GM21529 (cell line): ENCODE data around the gene ZBTB6.

ENCODE experiments used
- ATAC-seq: cut with Tn5 transposase; IDR thresholded peaks from one replicate; pipeline ENCODE4 v1.9.1; 2021; ENCODE audit not compliant: unreplicated experiment

The ZBTB6 gene

DNA sequence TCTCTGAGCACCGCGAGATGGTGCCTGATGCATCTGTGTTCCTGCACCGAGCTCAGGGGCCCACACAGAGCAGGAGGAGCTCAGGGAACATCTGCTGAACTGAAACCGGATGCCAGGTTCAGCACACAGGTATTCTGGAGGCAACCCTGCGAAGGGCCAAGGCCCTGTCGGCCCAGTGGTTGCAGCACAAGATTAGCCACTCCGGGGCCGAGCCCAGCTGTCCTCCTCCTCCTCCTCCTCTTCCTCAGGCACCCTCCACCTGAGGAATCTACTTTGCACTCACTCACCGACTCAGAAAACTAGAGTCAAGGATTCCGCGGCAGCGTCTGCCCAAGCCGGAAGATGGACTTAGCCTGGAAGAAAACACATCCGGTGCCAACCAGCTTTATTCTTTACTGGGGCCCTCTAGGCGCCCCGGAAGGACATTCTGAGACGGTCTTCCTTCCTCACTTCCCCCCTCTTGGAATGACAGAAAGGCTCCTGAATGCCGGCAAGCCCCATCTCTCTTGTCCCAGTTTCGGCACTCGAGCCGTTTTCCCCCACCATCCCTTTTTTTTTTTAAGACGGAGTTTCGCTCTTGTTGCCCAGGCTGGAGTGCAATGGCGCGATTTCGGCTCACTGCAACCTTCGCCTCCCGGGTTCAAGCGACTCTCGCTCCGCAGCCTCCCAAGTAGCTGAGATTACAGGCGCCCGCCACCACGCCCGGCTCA is at the start of gene ZBTB6:
TSS of gene ZBTB6 (minus strand) at position 360 of the 710 bp plus-strand sequence. CDS start 1,251 bp downstream, outside the sequence.
- peak; percentile 98 for ATAC-seq

GRCh38 chr9:122961139-122961538 is 48.0 kb upstream of the ZBTB6 start:
- no peak for ATAC-seq

GRCh38 chr9:122955961-122956360 is 42.8 kb upstream of the ZBTB6 start:
- ATAC-seq, result no peak

- ATAC-seq, result no peak
Observed at GRCh38 chr9:122954253-122954691, 41.1 kb upstream of the ZBTB6 start.

DNA sequence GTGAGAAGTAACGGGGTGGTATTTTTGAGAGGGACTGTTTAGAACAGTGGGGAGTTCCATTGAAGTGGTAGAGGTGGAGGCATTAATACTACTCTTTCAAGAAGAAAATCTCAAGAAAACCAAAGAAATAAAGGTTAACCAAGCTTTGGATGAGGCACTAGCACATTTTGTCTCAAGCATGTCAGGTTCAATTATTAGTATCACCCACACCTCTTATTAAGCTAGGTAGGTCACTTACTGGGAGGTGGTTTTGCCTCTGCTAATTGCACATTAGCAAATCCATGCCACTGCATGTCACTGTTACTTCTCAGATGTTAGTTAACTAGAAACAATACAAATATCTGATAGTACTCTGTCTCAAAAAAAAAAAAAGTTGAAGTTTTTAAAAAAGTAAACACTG is 37.9 kb upstream of the ZBTB6 start:
- no peak for ATAC-seq

GRCh38 chr9:122950263-122950662 is 37.1 kb upstream of the ZBTB6 start:
- ATAC-seq, result no peak

- ATAC-seq, result no peak
Observed at GRCh38 chr9:122949696-122950095, 36.6 kb upstream of the ZBTB6 start.

- no peak for ATAC-seq
Observed at GRCh38 chr9:122948313-122948712, 35.2 kb upstream of the ZBTB6 start.

GRCh38 chr9:122946461-122947005 is 33.4 kb upstream of the ZBTB6 start:
- no peak for ATAC-seq

DNA sequence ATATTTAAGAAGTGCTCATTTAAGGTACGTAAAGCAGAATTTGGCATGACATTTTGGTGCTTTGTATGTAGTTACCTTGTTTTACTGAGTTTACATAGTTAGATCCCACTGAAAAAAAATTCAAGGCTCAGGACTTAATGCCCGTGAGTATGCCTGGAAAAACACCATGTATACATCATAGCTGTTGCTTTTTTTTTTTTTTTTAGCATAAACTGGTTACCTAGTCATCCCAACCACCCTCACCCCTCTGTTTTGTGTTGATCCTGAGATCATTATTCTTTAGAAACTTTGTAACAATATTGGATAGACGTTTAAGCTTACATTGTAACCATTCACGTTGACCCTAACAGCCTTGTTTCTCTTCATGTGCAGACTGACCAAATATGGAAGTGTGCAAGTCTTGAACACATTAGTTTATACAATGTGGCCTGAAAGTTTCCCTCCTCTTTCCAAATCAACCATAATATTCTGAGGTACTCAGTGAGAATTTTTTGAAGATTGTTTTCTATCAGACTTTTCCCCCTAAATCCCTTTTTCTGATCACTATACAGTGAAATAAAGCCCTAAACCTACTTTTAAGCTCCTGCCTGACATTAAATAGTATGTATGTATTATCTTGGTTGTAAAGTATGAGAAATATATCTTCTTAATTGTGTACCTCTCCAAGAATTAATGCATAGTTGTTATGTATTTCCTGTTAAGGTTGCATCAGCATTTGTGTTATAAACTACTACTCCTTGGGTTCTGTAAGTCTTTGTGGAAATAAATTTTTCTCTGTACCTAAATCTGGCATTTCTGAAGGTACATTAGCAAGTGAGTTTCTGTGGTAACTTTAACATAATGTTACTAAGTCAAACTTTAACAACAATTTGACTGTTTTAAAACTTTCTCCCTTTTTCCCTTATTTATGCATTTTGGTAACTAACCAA is 32.1 kb upstream of the ZBTB6 start:
- ATAC-seq, result no peak

DNA sequence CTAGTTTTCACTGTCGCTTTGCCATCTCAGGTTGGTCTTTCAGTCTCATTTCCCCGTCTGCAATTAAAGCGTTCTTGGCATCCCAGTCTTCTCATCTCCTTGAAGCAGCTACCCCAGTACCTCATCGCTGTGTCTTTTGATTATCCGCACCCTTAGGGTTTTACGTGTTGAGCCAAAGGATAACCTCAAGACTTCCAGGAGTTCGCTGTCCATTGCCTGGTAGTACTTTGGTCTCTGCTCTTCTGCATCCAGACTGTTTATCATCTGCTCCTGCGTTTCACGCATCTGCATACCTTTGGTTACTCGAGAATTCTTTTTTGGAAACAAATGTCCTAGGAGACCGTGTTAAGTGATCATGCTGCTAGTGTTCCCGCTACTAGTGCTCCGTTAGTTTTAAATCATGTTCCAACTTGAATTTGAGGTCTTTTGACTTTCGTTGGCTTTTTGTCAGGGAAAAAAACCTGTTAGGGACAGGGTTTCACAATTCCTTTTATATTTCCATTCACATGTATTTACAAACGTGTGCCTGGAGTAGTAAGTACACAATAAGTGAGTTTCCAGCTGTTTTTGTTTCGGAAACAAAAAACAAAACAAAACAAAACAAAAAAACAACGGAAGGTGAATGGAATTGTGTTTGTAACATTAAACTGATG is 28.6 kb upstream of the ZBTB6 start:
- ATAC-seq, result no peak

GRCh38 chr9:122940749-122941581 is 27.8 kb upstream of the ZBTB6 start, which contains the start of gene RABGAP1:
Gene RABGAP1 (plus strand): TSS chr9:122941020. CDS start chr9:122957060, 16,040 bp downstream.
- peak; percentile 98 for ATAC-seq

GRCh38 chr9:122940454-122940748 is 27.3 kb upstream of the ZBTB6 start:
- ATAC-seq, result no peak

DNA sequence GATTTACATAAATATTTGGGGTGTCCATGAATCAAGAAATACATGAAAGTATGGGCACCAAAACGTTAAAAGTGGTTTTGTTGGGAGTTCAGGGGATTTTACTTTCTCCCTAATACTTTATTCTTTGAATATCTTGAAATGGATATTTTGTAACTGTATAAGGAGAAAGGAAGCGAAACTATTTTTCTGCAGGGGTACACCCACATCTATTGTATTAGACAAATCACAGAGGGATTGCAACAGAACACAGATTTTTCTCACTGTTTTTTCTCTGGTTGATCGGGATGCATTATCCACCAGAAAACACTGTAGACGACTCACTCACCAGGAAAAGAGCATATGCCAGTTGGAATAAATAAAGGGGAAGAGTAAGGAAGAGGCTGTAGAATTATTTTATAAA is 26.5 kb upstream of the ZBTB6 start:
- ATAC-seq, result no peak

DNA sequence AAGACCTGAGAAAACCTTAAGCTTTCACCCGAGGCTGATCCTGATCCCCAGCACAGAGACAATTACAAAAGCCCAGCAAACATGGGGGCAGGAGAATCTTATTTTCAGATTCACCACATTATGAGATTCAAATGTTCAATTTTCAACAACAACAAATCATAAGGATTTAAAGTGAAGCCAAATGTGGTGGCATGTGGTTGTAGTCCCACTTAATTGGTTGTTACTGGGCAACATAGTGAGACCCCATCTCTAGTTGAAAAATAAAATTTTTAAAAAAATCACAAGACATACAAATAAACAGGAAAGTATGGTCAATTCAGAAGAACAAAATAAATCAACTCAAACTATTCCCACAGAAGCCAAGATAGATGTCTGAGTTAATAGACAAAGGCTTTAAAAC is 23.8 kb upstream of the ZBTB6 start:
- no peak for ATAC-seq

GRCh38 chr9:122936464-122936863 is 23.3 kb upstream of the ZBTB6 start:
- no peak for ATAC-seq

GRCh38 chr9:122931226-122932121 is 18.4 kb upstream of the ZBTB6 start, which contains the start of gene ZBTB26:
Gene ZBTB26 (minus strand): TSS chr9:122931512. CDS start chr9:122919934, 11,578 bp downstream.
- ATAC-seq, result peak; percentile 98

GRCh38 chr9:122930541-122931225 is 17.6 kb upstream of the ZBTB6 start:
- ATAC-seq, result peak; percentile 25
